Heart right ventricle (tissue), 16 donors: ENCODE measurements around the gene NPAS4. TPM values are rescaled to one million over a fixed set of nuclear protein-coding genes. Genes with fewer than 3 reads are reported as not detected.
A peak's percentile ranks its signal among the peaks of the same experiment; 100 is the strongest.

ENCODE experiments used
- ATAC-seq, 8 donors: fragments of 200-7000 bp; cut with Tn5 transposase; one replicate each; pipeline ENCODE4 v1.9.1; 2020; ENCODE audit warnings: mild to moderate bottlenecking in 8 of 8, moderate library complexity in 8 of 8, moderate number of reproducible peaks in 1 of 8
- DNase-seq, 2 donors: peaks; one replicate each; pipeline ENCODE4 v3.0.0-alpha.2; 2020
- H3K27ac ChIP-seq, 10 donors: fragments of 200-600 bp; sonication (generic) in 2 of 10; one replicate each; pipeline versions ENCODE4 v1.5.0 to v1.8.0; 2020 to 2022; ENCODE audit warnings: mild to moderate bottlenecking in 3 of 10
- H3K27me3 ChIP-seq, 7 donors: fragments of 200-600 bp; one replicate each; pipeline ENCODE4 v1.8.0; 2021 to 2022; ENCODE audit warnings: mild to moderate bottlenecking in 2 of 7
- H3K36me3 ChIP-seq, 9 donors: fragments of 200-600 bp; sonication (generic) in 1 of 9; one replicate each; pipeline versions ENCODE4 v1.5.0 to v1.8.0; 2020 to 2022; ENCODE audit warnings: mild to moderate bottlenecking in 2 of 9
- H3K4me1 ChIP-seq, 9 donors: fragments of 200-600 bp; sonication (generic) in 1 of 9; one replicate each; pipeline versions ENCODE4 v1.5.0 to v1.8.0; 2020 to 2022; ENCODE audit warnings: mild to moderate bottlenecking in 4 of 9
- H3K4me3 ChIP-seq, 10 donors: fragments of 200-600 bp; sonication (generic) in 2 of 10; one replicate each; pipeline versions ENCODE4 v1.5.0 to v1.8.0; 2020 to 2022; ENCODE audit warnings: mild to moderate bottlenecking in 7 of 10, moderate library complexity in 2 of 10
- H3K9me3 ChIP-seq, 11 donors: fragments of 200-600 bp in 10 of 11; sonication (generic) in 2 of 11; one replicate each; pipeline versions ENCODE4 v1.5.0 to v1.8.0; 2013 to 2022; ENCODE audit warnings: mild to moderate bottlenecking in 2 of 11, control low read depth in 1 of 11, moderate library complexity in 1 of 11
- WGBS, 2 donors: extraction: QIAGEN DNeasy Blood & Tissue Kit; methylation state at CpG; one replicate each; pipeline ENCODE4 v1.1.7; 2013; ENCODE audit warnings: inconsistent platforms in 1 of 2; 5-methylcytosine and 5-hydroxymethylcytosine counted together
- intact Hi-C, 10 donors: fragments of 100-400 bp; cut with DNase I; formaldehyde crosslinking; loops; one replicate each; pipeline versions ENCODE4 v1.11.1 to v1.14.2; 2022
- polyA plus RNA-seq, 2 donors: library from polyadenylated mRNA; stranded (reverse); fragments of 200-250 nt; gene quantifications; one replicate each; pipeline ENCODE4 v1.2.3, GENCODE V29; 2013
- total RNA-seq, 10 donors: library from RNA; stranded (reverse); fragmentation: NEBNext Ultra II Directional in 3 of 10; extraction: Animal tissue kit (Norgen Biotek cat#: 25700) in 3 of 10; gene quantifications; one replicate each; pipeline versions ENCODE4 v1.2.1 to v1.2.4, GENCODE V29; 2021 to 2023
- TF ChIP-seq, protein P1 (sequence below), 9 donors: fragments of 200-600 bp; sonication (generic) in 2 of 9; IDR thresholded peaks; one replicate each; pipeline versions ENCODE4 v1.5.0 to v1.8.0; 2021 to 2022; ENCODE audit warnings: antibody characterized with exemption in 9 of 9, mild to moderate bottlenecking in 5 of 9, moderate library complexity in 1 of 9
- donor health status: Arrhythmogenic right ventricular cardiomyopathy.
- donor health status: ischemic (EF 13 %, LVEDD 7.1; RV severe dilation, severe dysfunction).
- donor health status: healthy with polysubstance abuse.
- donor health status: DM: no; HTN: yes; CAD: no.
- donor health status: DM: no; HTN: no; CAD: no.
- donor health status: ischemic (EF 25% LVEDD 6.9; RV normal size, moderate dysfunction).
- donor health status: ischemic (EF 25% LVEDD 5.7; RV mildly dilated, moderate dysfunction).
- donor health status: healthy.
- donor health status: DM: yes; HTN: yes; CAD: no.
- donor health status: Ischemic cardiomyopathy.
- donor health status: ischemic (EF 35%, LVEDD 5.7; RV mildly dilated, moderate dysfunction).
- donor health status: nonischemic (EF 11% LVEDD 7.7; RV severe dilation, severe dysfunction).
- donor health status: DM: yes; HTN: yes; CAD: no.
- donor health status: PGD.
- donor health status: ischemic (EF 29% LVEDD 5.4; RV normal size, mild dysfunction).
- donor health status: nonischemic (EF 23%, LVEDD 6.1; RV moderate dilation, normal function).

NPAS4 gene
- total and polyA plus RNA-seq, 12 donors: 0.04 TPM; not detected in 11

- no peak overlapping the region for H3K27ac ChIP-seq
- H3K36me3 ChIP-seq: no peaks in the 10 kb centered on the region
- WGBS, 2 donors: 59 to 69% methylated on average over 2 of the region's 2 CpGs
- intact Hi-C loops: loop anchor here in 3 of 10 donors (10.0 kb wide), 2 partner anchors 269 to 419 kb away; no protein-coding TSS in a partner anchor
- DNase-seq (no peak), ATAC-seq (no peak)
- TF ChIP-seq, protein P1, sequence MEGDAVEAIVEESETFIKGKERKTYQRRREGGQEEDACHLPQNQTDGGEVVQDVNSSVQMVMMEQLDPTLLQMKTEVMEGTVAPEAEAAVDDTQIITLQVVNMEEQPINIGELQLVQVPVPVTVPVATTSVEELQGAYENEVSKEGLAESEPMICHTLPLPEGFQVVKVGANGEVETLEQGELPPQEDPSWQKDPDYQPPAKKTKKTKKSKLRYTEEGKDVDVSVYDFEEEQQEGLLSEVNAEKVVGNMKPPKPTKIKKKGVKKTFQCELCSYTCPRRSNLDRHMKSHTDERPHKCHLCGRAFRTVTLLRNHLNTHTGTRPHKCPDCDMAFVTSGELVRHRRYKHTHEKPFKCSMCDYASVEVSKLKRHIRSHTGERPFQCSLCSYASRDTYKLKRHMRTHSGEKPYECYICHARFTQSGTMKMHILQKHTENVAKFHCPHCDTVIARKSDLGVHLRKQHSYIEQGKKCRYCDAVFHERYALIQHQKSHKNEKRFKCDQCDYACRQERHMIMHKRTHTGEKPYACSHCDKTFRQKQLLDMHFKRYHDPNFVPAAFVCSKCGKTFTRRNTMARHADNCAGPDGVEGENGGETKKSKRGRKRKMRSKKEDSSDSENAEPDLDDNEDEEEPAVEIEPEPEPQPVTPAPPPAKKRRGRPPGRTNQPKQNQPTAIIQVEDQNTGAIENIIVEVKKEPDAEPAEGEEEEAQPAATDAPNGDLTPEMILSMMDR (IDR thresholded peaks at IDR 0.05): no peak
- no peak overlapping the region for H3K4me3 ChIP-seq
- peaks cover 0 to 40% (median 12%) of the 10 kb centered on the region in 7 donors for H3K27me3 ChIP-seq
- H3K9me3 ChIP-seq: no peaks in the 10 kb centered on the region
- peaks cover 0 to 42% (median 22%) of the 10 kb centered on the region in 9 donors for H3K4me1 ChIP-seq
These were observed 5.4 kb upstream of the NPAS4 start for GRCh38 chr11:66415423-66415822.

- Histone ChIP-seq H3K27me3 (peaks cover 0 to 46% (median 11%) of the 10 kb centered on the region in 7 donors), H3K36me3 (no peaks in the 10 kb centered on the region), H3K4me1 (peaks cover 0 to 52% (median 30%) of the 10 kb centered on the region in 9 donors), H3K4me3 (no peak overlapping the region), H3K9me3 (peaks cover 0 to 7% (median 0%) of the 10 kb centered on the region in 11 donors), H3K27ac (no peak overlapping the region)
- 75% methylated on average over 11 of the region's 11 CpGs for WGBS, 2 donors
- ATAC-seq (no peak), DNase-seq (no peak)
- intact Hi-C loops: loop anchor here in 3 of 10 donors (10.0 kb wide), 2 partner anchors 268 to 418 kb away; no protein-coding TSS in a partner anchor
- TF ChIP-seq, protein P1 (IDR thresholded peaks at IDR 0.05): no peak
These were observed 3.8 kb upstream of the NPAS4 start for GRCh38 chr11:66417000-66417399.

GRCh38 chr11:66418168-66418985 is 2.5 kb upstream of the NPAS4 start:
- TF ChIP-seq, protein P1 (IDR thresholded peaks at IDR 0.05): peak in 7 of 9 donors; percentile 21 to 56 (median 38)
- 3 to 5% methylated on average over 16 of the region's 16 CpGs for WGBS, 2 donors

GRCh38 chr11:66418986-66419308 is 1.9 kb upstream of the NPAS4 start:
- intact Hi-C loops: loop anchor here in 3 of 10 donors (10.0 kb wide), 2 partner anchors 266 to 416 kb away; no protein-coding TSS in a partner anchor
- no peak overlapping the region for H3K27ac ChIP-seq
- H3K4me1 ChIP-seq: peaks cover 0 to 52% (median 30%) of the 10 kb centered on the region in 9 donors
- H3K9me3 ChIP-seq: peaks cover 0 to 7% (median 0%) of the 10 kb centered on the region in 11 donors
- TF ChIP-seq, protein P1 (IDR thresholded peaks at IDR 0.05): no peak
- no peaks in the 10 kb centered on the region for H3K36me3 ChIP-seq
- WGBS, 2 donors: 47 to 59% methylated on average over 3 of the region's 3 CpGs
- H3K27me3 ChIP-seq: peaks cover 0 to 46% (median 10%) of the 10 kb centered on the region in 7 donors
- no peak for DNase-seq
- no peak for ATAC-seq
- no peak overlapping the region for H3K4me3 ChIP-seq

More at GRCh38 chr11:66418168-66418985, 2.5 kb upstream of the NPAS4 start:
- intact Hi-C loops: loop anchor here in 3 of 10 donors (10.0 kb wide), 2 partner anchors 266 to 416 kb away; no protein-coding TSS in a partner anchor
- ATAC-seq: peak; percentile 78 to 97 (median 93)
- H3K4me1 ChIP-seq: peaks cover 0 to 52% (median 30%) of the 10 kb centered on the region in 9 donors
- peaks cover 0 to 46% (median 10%) of the 10 kb centered on the region in 7 donors for H3K27me3 ChIP-seq
- peaks cover 0 to 7% (median 0%) of the 10 kb centered on the region in 11 donors for H3K9me3 ChIP-seq
- peak; percentile 71 to 85 for DNase-seq
- H3K4me3 ChIP-seq: no peak overlapping the region
- H3K36me3 ChIP-seq: no peaks in the 10 kb centered on the region
- H3K27ac ChIP-seq: peak overlapping the region in 2 of 10 donors; percentile 43 to 55
